HepG2 (cell line): ENCODE results near the gene CDR2L. TPM values are rescaled to one million over a fixed set of nuclear protein-coding genes. Genes with fewer than 3 reads are reported as not detected.

Experiments used
- ATAC-seq: fragments of 200-7000 bp; cut with Tn5 transposase; 3 replicates; pipeline ENCODE4 v1.9.1; 2020; ENCODE audit warnings: mild to moderate bottlenecking, moderate library complexity
- BruUV-seq: library from RNA; stranded (reverse); fragments of 400-500 nt; replicated peaks from 2 replicates; lab custom pipeline; 2021; lab: Mats Ljungman, UMichigan
- CTCF ChIA-PET: fragments of 300-600 bp; formaldehyde crosslinking; extraction: SDS; loops from one replicate; lab custom pipeline; 2021; ENCODE audit warnings: low total read pairs, inconsistent platforms, low intra/inter-chr PET ratio; lab: Yijun Ruan, JAX
- POLR2A ChIA-PET: fragments of 350-600 bp; sonication (Branson Sonifier 250); formaldehyde crosslinking; loops from one replicate; lab custom pipeline; 2020; ENCODE audit warnings: antibody characterized with exemption, inconsistent platforms; lab: Yijun Ruan, JAX
- DNase-seq: peaks from one replicate; pipeline ENCODE4 v3.0.0-alpha.2; 2015; ENCODE audit warnings: low spot score
- FAIRE-seq: peaks from 3 replicates; lab custom pipeline; 2011; peaks lifted over from hg19 to GRCh38; lab: Jason Lieb, UNC
- H2AFZ ChIP-seq: one replicate; pipeline ENCODE4 v1.6.1; 2011; ENCODE audit warnings: low read length, inconsistent platforms
- H3K27ac ChIP-seq: fragments of 300-600 bp; 3 replicates; pipeline ENCODE4 v1.8.0; 2011; ENCODE audit warnings: mixed run types, mild to moderate bottlenecking, mixed read lengths, low read length, inconsistent platforms; ENCODE audit not compliant: insufficient read depth; ENCODE audit errors: extremely low read length
- H3K27me3 ChIP-seq, 2 experiments: fragments of 200-600 bp in 1 of 2; 2 replicates in 1 of 2; 3 replicates in 1 of 2; pipeline versions ENCODE4 v1.6.0 to v1.8.0; 2011; ENCODE audit warnings: low read length in 2 of 2, mild to moderate bottlenecking in 2 of 2, moderate library complexity in 2 of 2, inconsistent platforms in 1 of 2; ENCODE audit not compliant: insufficient read depth in 2 of 2, control insufficient read depth in 1 of 2
- H3K36me3 ChIP-seq, 2 experiments: fragments of 200-600 bp in 1 of 2; replicated peaks in 1 of 2; 2 replicates in 1 of 2; 3 replicates in 1 of 2; pipeline versions ENCODE4 v1.5.1 to v1.8.0; 2011; ENCODE audit warnings: low read length in 2 of 2, inconsistent platforms in 1 of 2; ENCODE audit not compliant: insufficient read depth in 2 of 2, control insufficient read depth in 1 of 2
- H3K4me1 ChIP-seq: 2 replicates; pipeline ENCODE4 v1.5.1; 2012; ENCODE audit warnings: low read length, inconsistent platforms; ENCODE audit not compliant: insufficient read depth
- H3K4me2 ChIP-seq: 2 replicates; pipeline ENCODE4 v1.6.0; 2011; ENCODE audit warnings: low read depth, low read length, inconsistent platforms
- H3K4me3 ChIP-seq, 3 experiments: fragments of 200-600 bp in 1 of 3; sonication (generic), shearing (Covaris generic) in 1 of 3; replicated peaks in 1 of 3; 2 replicates each; pipeline ENCODE4 v1.5.1; 2011 to 2016; ENCODE audit warnings: low read length in 3 of 3, inconsistent platforms in 2 of 3, low read depth in 2 of 3, mild to moderate bottlenecking in 2 of 3, control low read depth in 1 of 3, mixed read lengths in 1 of 3; ENCODE audit not compliant: insufficient read depth in 1 of 3
- H3K79me2 ChIP-seq: one replicate; pipeline ENCODE4 v1.6.1; 2011; ENCODE audit warnings: low read length, inconsistent platforms; ENCODE audit not compliant: insufficient read depth
- H3K9ac ChIP-seq: 2 replicates; pipeline ENCODE4 v1.6.0; 2011; ENCODE audit warnings: mild to moderate bottlenecking, low read depth, low read length, inconsistent platforms; ENCODE audit not compliant: insufficient read depth
- H3K9me3 ChIP-seq: 2 replicates; pipeline ENCODE4 v1.5.1; 2012; ENCODE audit warnings: mild to moderate bottlenecking, low read length
- H4K20me1 ChIP-seq: 2 replicates; pipeline ENCODE4 v1.6.0; 2011; ENCODE audit warnings: inconsistent platforms, mild to moderate bottlenecking, low read length, moderate library complexity; ENCODE audit not compliant: insufficient read depth
- GZF1 ChIP-seq: sonication (generic); formaldehyde crosslinking; IDR thresholded peaks from 2 replicates; pipeline ENCODE4 v1.5.1; 2020; ENCODE audit warnings: mild to moderate bottlenecking, missing genetic modification reagents
- NPAS2 ChIP-seq: sonication (generic); formaldehyde crosslinking; IDR thresholded peaks from 2 replicates; pipeline ENCODE4 v1.8.0; 2022; ENCODE audit warnings: mild to moderate bottlenecking, missing genetic modification reagents, borderline replicate concordance
- ZMYM2 ChIP-seq: sonication (generic); formaldehyde crosslinking; IDR thresholded peaks from 2 replicates; pipeline ENCODE4 v1.8.0; 2022; ENCODE audit warnings: mild to moderate bottlenecking, missing genetic modification reagents
- ZNF782 ChIP-seq: sonication (generic); formaldehyde crosslinking; IDR thresholded peaks from 2 replicates; pipeline ENCODE4 v1.4.0; 2020; ENCODE audit warnings: missing genetic modification reagents, mild to moderate bottlenecking, borderline replicate concordance
- WGBS: methylation state at CpG from one replicate; pipeline ENCODE4 v1.1.6; 2017; ENCODE audit warnings: low lambda C conversion rate; 5-methylcytosine and 5-hydroxymethylcytosine counted together
- in situ Hi-C: cut with HindIII; loops from 2 replicates; pipeline ENCODE4 v1.10.0; 2017; ENCODE audit warnings: low pct_unique_long_range_greater_than_20kb; ENCODE audit not compliant: extremely low pct_ligation_motif_present
- intact Hi-C: fragments of 100-400 bp; cut with micrococcal nuclease; formaldehyde crosslinking; loops from one replicate; pipeline ENCODE4 v1.10.0; 2022; ENCODE audit not compliant: unreplicated experiment
- polyA plus RNA-seq, 8 experiments: library from polyadenylated mRNA; depleted of rRNA in 3 of 8; stranded (reverse) in 7 of 8; unstranded in 1 of 8; fragments of >200 nt; fragmentation: Illumina TruSeq in 4 of 8; extraction: Trizol in 4 of 8; gene quantifications; 2 replicates each; pipeline versions ENCODE4 v1.2.1 to v1.2.3, GENCODE V29; 2011 to 2016; ENCODE audit warnings: low read depth in 4 of 8, missing spikeins in 1 of 8, mixed read lengths in 1 of 8; ENCODE audit not compliant: insufficient read depth in 1 of 8
- total RNA-seq, 5 experiments: library from RNA; depleted of rRNA; stranded (reverse); fragments of >200 nt; fragmentation: Illumina TruSeq; extraction: Trizol; gene quantifications; 2 replicates each; pipeline ENCODE4 v1.2.3, GENCODE V29; 2016; ENCODE audit warnings: low read depth in 1 of 5
- TF ChIP-seq, protein P1 (sequence below): sonication (generic); formaldehyde crosslinking; IDR thresholded peaks from 2 replicates; pipeline ENCODE4 v1.4.0; 2020; ENCODE audit warnings: missing genetic modification reagents, borderline replicate concordance
- TF ChIP-seq, protein P2 (sequence below): sonication (generic); formaldehyde crosslinking; IDR thresholded peaks from 2 replicates; pipeline ENCODE4 v1.4.0; 2020; ENCODE audit warnings: mild to moderate bottlenecking, missing genetic modification reagents, borderline replicate concordance
- TF ChIP-seq, protein P3 (sequence below): sonication (generic); formaldehyde crosslinking; conservative IDR thresholded peaks from 2 replicates; pipeline ENCODE4 v1.8.0; 2022; ENCODE audit warnings: low read depth, missing genetic modification reagents
- TF ChIP-seq, protein P4 (sequence below): sonication (generic); formaldehyde crosslinking; IDR thresholded peaks from 2 replicates; pipeline ENCODE4 v1.4.0; 2020; ENCODE audit warnings: missing genetic modification reagents
- TF ChIP-seq, protein P5 (sequence below): sonication (generic); formaldehyde crosslinking; IDR thresholded peaks from 2 replicates; pipeline ENCODE4 v1.9.0; 2021; ENCODE audit warnings: missing genetic modification reagents, mild to moderate bottlenecking, borderline replicate concordance
- TF ChIP-seq, protein P6 (sequence below): sonication (generic); formaldehyde crosslinking; IDR thresholded peaks from 2 replicates; pipeline ENCODE4 v1.4.0; 2020; ENCODE audit warnings: missing genetic modification reagents

CDR2L gene
- total and polyA plus RNA-seq, 2 of the 13 experiments (the other 11 are each of a cell fraction or from before 2014, with no cell fraction given), result 1.9 to 2.1 TPM

DNA sequence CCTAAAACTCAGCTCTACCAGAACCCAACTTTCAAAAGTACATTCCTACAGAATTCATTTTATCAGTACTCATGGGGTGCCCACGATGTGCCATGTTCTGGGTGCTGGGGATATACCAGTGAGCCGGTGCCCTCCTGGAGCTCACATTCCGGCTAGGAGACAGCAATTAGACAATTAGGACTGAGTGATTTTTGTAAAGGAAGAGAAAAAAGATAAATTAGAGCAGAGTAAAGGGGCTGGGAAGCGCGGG, 24.6 kb downstream of the CDR2L start:
- DNase-seq, result no peak
- 6% methylated on average over 5 of the region's 5 CpGs for WGBS
- Histone ChIP-seq H3K79me2 (peaks cover 14% of the 10 kb centered on the region), H3K9ac (peak overlapping the region; percentile 90), H3K27me3 (no peaks in the 10 kb centered on the region; a peak in 2 of 5 replicates), H3K27ac (peak overlapping the region; percentile 85), H4K20me1 (no peaks in the 10 kb centered on the region), H3K9me3 (no peaks in the 10 kb centered on the region), H3K4me3 (peak overlapping the region; percentile 71 to 96 (median 85)), H3K4me1 (peaks cover 28% of the 10 kb centered on the region), H3K4me2 (peak overlapping the region; percentile 94), H2AFZ (peak overlapping the region; percentile 48), H3K36me3 (peaks cover 5% of the 10 kb centered on the region in 2 experiments; a peak in 1 of 5 replicates)
- intact Hi-C loops (loop anchor here (1.0 kb wide), 1 partner anchor 21 kb away; no protein-coding TSS in a partner anchor), in situ Hi-C loops (no loop called here)
- FAIRE-seq, result no peak
- ATAC-seq, result no peak
- CTCF ChIA-PET, result interaction anchor here (0.8 to 2.0 kb wide), 3 partner anchors 50 to 54 kb away, joined by 3 to 8 read pairs (median 5); no protein-coding TSS in a partner anchor
- TSS peak; percentile 89 for BruUV-seq
- POLR2A ChIA-PET, result interaction anchor here (0.7 to 4.3 kb wide), 41 partner anchors 10 to 768 kb away, joined by 3 to 94 read pairs (median 8); partner anchors contain the start of genes ARMC7, ATP5PD, CDR2L and FDXR
- TF ChIP-seq, protein P1, sequence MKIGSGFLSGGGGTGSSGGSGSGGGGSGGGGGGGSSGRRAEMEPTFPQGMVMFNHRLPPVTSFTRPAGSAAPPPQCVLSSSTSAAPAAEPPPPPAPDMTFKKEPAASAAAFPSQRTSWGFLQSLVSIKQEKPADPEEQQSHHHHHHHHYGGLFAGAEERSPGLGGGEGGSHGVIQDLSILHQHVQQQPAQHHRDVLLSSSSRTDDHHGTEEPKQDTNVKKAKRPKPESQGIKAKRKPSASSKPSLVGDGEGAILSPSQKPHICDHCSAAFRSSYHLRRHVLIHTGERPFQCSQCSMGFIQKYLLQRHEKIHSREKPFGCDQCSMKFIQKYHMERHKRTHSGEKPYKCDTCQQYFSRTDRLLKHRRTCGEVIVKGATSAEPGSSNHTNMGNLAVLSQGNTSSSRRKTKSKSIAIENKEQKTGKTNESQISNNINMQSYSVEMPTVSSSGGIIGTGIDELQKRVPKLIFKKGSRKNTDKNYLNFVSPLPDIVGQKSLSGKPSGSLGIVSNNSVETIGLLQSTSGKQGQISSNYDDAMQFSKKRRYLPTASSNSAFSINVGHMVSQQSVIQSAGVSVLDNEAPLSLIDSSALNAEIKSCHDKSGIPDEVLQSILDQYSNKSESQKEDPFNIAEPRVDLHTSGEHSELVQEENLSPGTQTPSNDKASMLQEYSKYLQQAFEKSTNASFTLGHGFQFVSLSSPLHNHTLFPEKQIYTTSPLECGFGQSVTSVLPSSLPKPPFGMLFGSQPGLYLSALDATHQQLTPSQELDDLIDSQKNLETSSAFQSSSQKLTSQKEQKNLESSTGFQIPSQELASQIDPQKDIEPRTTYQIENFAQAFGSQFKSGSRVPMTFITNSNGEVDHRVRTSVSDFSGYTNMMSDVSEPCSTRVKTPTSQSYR (CRISPR knock-in tag), result no peak
- peak; percentile 11; the same call in 1 of the 2 replicates for TF ChIP-seq NPAS2 (CRISPR knock-in tag)
- TF ChIP-seq, protein P2, sequence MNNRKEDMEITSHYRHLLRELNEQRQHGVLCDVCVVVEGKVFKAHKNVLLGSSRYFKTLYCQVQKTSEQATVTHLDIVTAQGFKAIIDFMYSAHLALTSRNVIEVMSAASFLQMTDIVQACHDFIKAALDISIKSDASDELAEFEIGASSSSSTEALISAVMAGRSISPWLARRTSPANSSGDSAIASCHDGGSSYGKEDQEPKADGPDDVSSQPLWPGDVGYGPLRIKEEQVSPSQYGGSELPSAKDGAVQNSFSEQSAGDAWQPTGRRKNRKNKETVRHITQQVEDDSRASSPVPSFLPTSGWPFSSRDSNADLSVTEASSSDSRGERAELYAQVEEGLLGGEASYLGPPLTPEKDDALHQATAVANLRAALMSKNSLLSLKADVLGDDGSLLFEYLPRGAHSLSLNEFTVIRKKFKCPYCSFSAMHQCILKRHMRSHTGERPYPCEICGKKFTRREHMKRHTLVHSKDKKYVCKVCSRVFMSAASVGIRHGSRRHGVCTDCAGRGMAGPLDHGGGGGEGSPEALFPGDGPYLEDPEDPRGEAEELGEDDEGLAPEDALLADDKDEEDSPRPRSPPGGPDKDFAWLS (CRISPR knock-in tag), result 0 out of 2 replicates have a peak, but pooled peaks have one; percentile 25
- TF ChIP-seq GZF1, result no peak
- TF ChIP-seq, protein P3, sequence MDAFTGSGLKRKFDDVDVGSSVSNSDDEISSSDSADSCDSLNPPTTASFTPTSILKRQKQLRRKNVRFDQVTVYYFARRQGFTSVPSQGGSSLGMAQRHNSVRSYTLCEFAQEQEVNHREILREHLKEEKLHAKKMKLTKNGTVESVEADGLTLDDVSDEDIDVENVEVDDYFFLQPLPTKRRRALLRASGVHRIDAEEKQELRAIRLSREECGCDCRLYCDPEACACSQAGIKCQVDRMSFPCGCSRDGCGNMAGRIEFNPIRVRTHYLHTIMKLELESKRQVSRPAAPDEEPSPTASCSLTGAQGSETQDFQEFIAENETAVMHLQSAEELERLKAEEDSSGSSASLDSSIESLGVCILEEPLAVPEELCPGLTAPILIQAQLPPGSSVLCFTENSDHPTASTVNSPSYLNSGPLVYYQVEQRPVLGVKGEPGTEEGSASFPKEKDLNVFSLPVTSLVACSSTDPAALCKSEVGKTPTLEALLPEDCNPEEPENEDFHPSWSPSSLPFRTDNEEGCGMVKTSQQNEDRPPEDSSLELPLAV (CRISPR knock-in tag), result no peak
- TF ChIP-seq, protein P4, sequence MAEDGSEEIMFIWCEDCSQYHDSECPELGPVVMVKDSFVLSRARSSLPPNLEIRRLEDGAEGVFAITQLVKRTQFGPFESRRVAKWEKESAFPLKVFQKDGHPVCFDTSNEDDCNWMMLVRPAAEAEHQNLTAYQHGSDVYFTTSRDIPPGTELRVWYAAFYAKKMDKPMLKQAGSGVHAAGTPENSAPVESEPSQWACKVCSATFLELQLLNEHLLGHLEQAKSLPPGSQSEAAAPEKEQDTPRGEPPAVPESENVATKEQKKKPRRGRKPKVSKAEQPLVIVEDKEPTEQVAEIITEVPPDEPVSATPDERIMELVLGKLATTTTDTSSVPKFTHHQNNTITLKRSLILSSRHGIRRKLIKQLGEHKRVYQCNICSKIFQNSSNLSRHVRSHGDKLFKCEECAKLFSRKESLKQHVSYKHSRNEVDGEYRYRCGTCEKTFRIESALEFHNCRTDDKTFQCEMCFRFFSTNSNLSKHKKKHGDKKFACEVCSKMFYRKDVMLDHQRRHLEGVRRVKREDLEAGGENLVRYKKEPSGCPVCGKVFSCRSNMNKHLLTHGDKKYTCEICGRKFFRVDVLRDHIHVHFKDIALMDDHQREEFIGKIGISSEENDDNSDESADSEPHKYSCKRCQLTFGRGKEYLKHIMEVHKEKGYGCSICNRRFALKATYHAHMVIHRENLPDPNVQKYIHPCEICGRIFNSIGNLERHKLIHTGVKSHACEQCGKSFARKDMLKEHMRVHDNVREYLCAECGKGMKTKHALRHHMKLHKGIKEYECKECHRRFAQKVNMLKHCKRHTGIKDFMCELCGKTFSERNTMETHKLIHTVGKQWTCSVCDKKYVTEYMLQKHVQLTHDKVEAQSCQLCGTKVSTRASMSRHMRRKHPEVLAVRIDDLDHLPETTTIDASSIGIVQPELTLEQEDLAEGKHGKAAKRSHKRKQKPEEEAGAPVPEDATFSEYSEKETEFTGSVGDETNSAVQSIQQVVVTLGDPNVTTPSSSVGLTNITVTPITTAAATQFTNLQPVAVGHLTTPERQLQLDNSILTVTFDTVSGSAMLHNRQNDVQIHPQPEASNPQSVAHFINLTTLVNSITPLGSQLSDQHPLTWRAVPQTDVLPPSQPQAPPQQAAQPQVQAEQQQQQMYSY (CRISPR knock-in tag), result 0 out of 2 replicates have a peak, but pooled peaks have one; percentile 13
- TF ChIP-seq, protein P5, sequence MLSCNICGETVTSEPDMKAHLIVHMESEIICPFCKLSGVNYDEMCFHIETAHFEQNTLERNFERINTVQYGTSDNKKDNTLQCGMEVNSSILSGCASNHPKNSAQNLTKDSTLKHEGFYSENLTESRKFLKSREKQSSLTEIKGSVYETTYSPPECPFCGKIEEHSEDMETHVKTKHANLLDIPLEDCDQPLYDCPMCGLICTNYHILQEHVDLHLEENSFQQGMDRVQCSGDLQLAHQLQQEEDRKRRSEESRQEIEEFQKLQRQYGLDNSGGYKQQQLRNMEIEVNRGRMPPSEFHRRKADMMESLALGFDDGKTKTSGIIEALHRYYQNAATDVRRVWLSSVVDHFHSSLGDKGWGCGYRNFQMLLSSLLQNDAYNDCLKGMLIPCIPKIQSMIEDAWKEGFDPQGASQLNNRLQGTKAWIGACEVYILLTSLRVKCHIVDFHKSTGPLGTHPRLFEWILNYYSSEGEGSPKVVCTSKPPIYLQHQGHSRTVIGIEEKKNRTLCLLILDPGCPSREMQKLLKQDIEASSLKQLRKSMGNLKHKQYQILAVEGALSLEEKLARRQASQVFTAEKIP (CRISPR knock-in tag), result 0 out of 2 replicates have a peak, but pooled peaks have one; percentile 6
- TF ChIP-seq, protein P6, sequence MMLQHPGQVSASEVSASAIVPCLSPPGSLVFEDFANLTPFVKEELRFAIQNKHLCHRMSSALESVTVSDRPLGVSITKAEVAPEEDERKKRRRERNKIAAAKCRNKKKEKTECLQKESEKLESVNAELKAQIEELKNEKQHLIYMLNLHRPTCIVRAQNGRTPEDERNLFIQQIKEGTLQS (CRISPR knock-in tag), result no peak
- no peak for TF ChIP-seq ZNF782 (CRISPR knock-in tag)
- TF ChIP-seq ZMYM2 (CRISPR knock-in tag), result no peak
